Panc1 (cell line): Measurements from ENCODE around the gene CCDC121.

Experiments used
- POLR2AphosphoS5 ChIP-seq: IDR thresholded peaks from 2 replicates; pipeline ENCODE4 v1.6.1; 2012; ENCODE audit warnings: mild to moderate bottlenecking, low read depth, low read length, moderate library complexity
- SIN3A ChIP-seq: IDR thresholded peaks from 2 replicates; pipeline ENCODE4 v1.6.1; 2012; ENCODE audit warnings: low read depth, mild to moderate bottlenecking, low read length, moderate library complexity, borderline replicate concordance; ENCODE audit not compliant: insufficient read depth
- TF ChIP-seq, protein P1 (sequence below): fragments of 450-650 bp; IDR thresholded peaks from 2 replicates; pipeline ENCODE4 v1.5.1; 2017; ENCODE audit warnings: mild to moderate bottlenecking
- TF ChIP-seq, protein P2 (sequence below), 2 experiments: IDR thresholded peaks; 2 replicates each; pipeline ENCODE4 v1.6.1; 2011 to 2012; ENCODE audit warnings: low read depth in 2 of 2, control low read depth in 1 of 2, low read length in 1 of 2, mild to moderate bottlenecking in 1 of 2, moderate library complexity in 1 of 2; ENCODE audit not compliant: insufficient read depth in 1 of 2

DNA sequence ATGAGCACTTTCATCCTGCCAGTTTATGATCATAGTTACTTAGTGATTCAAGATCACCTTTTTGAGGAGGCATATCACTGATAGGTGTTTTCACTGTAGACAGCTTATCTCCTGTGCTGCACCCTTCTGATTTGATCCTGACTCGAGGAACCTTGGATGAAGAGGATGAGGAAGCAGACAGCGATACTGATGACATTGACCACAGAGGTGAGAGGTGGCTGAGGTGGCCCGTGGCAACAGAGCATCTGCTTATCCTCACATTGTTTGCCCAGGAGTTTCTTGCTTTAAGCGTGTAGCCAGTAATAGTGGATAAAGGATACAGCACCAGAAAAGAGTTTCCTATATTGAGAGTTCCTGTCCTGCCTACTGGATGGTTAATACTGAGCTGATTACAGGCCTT lies 18.9 kb upstream of the CCDC121 start:
- TF ChIP-seq, protein P1, sequence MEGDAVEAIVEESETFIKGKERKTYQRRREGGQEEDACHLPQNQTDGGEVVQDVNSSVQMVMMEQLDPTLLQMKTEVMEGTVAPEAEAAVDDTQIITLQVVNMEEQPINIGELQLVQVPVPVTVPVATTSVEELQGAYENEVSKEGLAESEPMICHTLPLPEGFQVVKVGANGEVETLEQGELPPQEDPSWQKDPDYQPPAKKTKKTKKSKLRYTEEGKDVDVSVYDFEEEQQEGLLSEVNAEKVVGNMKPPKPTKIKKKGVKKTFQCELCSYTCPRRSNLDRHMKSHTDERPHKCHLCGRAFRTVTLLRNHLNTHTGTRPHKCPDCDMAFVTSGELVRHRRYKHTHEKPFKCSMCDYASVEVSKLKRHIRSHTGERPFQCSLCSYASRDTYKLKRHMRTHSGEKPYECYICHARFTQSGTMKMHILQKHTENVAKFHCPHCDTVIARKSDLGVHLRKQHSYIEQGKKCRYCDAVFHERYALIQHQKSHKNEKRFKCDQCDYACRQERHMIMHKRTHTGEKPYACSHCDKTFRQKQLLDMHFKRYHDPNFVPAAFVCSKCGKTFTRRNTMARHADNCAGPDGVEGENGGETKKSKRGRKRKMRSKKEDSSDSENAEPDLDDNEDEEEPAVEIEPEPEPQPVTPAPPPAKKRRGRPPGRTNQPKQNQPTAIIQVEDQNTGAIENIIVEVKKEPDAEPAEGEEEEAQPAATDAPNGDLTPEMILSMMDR = no peak
- TF ChIP-seq SIN3A = no peak
- TF ChIP-seq POLR2AphosphoS5 = no peak
- TF ChIP-seq, protein P2, sequence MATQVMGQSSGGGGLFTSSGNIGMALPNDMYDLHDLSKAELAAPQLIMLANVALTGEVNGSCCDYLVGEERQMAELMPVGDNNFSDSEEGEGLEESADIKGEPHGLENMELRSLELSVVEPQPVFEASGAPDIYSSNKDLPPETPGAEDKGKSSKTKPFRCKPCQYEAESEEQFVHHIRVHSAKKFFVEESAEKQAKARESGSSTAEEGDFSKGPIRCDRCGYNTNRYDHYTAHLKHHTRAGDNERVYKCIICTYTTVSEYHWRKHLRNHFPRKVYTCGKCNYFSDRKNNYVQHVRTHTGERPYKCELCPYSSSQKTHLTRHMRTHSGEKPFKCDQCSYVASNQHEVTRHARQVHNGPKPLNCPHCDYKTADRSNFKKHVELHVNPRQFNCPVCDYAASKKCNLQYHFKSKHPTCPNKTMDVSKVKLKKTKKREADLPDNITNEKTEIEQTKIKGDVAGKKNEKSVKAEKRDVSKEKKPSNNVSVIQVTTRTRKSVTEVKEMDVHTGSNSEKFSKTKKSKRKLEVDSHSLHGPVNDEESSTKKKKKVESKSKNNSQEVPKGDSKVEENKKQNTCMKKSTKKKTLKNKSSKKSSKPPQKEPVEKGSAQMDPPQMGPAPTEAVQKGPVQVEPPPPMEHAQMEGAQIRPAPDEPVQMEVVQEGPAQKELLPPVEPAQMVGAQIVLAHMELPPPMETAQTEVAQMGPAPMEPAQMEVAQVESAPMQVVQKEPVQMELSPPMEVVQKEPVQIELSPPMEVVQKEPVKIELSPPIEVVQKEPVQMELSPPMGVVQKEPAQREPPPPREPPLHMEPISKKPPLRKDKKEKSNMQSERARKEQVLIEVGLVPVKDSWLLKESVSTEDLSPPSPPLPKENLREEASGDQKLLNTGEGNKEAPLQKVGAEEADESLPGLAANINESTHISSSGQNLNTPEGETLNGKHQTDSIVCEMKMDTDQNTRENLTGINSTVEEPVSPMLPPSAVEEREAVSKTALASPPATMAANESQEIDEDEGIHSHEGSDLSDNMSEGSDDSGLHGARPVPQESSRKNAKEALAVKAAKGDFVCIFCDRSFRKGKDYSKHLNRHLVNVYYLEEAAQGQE (IDR thresholded peaks at IDR 0.05; ENCODE audit: insufficient read depth in 1 of 2, low read depth in 2 of 2, low read length in 1 of 2) = no peak
